NCI-H1417 treated with DMSO at 0.1 percent for 48 hours (cell line): Measurements from ENCODE around the gene HOXB3.
"Not testable (repeated sequence)": the region's sequence is repeated elsewhere in the genome, so short reads cannot be mapped to it uniquely, and the experiment has no call there.

Experiments
- DNase-seq: peaks from one replicate; lab custom pipeline; 2025; lab: John Stamatoyannopoulos, UW

HOXB3 gene

DNA sequence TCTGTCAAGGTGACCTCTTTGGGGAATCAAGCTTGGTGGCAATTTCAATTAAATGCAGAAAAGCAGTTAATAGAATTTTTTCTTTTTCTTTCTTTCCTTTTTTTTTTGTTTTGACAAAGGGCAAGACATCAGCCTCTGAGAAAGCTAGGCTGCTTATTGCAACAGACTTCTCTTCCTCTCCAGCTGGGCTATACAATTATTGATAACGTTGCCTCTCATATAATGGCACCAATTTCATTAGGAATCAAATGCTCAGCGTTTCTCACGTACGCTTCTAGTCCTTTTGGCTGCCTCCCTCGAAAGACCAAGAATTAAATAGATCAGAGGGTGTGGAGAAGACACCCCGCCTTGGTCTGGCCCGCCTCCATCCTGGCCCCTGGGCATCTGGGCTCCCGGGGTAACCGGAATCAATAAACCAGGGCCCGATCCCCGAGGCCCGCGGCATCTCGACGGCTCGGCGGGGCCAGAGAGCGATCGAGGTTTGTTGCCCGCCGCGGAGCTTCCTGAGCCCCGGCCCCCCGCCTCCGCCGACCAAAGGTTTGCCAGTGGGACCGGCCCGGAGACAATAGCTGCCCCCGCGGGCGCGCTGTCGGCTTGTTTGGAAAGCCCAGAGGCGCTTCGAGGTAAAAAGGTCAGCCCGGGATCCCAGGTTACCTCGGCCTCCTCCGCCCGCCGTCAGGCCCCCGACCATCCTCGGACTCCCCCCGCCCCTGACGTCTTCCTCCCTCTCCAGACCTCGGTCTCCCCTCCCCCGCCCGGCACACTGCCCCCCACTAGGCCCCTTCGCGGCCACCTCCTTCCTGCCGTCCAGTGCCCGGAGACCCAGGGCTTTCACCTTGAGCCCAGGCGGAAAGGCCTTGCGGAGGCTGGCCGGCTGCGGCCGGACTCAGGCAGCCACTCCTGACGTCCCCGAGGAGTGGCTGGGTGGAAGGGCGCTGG lies 63.2 kb downstream of the HOXB3 start:
- DNase-seq = no peak

DNA sequence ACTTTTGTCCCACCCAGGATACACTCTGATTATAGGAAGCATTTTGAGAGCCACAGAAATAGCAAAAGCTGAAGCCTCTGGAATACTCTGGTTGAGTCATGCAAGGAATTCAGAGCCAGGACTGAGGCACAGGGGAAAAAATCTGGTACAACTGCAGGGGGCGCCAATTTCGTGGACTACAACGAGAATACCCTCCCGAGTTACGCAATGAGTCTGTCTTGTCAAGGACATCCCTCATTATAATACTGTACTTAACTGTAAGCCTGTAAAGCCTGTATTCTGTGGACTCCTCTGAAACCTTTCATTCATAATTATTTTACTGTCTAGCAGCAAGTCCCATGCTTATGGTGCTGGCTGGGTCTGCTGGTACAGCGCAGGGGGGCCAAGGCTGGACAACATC lies 67.0 kb downstream of the HOXB3 start:
- no peak for DNase-seq

DNA sequence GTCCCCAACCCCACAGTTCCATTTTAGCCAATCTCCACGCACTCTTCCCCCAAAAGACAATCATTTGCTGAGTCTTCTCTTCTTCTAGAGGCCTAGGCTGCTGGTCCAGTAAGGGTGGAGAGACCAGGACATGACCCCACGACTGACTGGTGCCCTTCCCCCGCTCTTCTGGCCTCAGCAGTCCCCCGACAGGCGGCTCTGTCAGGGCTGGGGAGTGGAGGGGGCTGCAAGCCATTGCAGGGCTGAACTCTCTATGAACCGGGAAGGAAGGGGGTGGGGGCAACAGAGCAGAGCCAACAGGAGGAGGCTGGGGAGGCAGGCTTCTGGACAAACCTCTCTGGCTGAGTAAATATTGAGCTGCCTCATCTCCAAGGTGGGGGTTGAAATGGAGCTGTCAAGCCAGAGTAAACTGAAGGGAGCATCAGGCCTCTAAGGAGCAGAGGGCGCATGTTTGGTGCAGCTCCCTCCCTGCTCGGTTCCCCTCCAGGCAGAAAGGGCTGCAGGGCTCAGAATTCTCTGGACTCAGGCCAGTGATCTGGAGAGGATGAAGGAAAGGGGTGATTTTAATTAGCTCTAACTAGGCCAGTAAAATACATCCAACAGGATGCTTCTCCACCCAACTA lies 67.9 kb downstream of the HOXB3 start:
- DNase-seq = no peak

DNA sequence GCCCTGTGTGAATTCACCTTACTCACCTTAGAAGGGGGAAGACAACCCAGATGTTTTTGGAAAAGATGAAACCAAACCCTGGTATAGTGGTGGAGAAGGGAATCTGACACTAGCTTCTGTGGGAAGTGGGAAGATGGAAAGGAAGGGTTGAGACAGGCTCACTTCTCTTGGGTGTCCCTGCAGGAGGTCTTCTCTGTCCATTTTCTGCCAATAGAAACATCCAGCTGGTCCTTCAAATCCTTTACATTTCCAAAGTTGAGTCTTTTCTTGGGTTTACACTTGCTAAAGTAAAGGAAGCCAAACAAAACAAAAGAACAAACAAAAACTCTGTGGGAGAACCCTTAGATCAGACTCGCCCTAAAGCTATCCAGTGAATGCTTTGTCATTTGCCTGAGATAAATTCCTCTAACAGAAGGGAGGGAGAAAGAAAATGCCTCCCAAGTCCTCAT lies 69.4 kb downstream of the HOXB3 start:
- DNase-seq = no peak

DNA sequence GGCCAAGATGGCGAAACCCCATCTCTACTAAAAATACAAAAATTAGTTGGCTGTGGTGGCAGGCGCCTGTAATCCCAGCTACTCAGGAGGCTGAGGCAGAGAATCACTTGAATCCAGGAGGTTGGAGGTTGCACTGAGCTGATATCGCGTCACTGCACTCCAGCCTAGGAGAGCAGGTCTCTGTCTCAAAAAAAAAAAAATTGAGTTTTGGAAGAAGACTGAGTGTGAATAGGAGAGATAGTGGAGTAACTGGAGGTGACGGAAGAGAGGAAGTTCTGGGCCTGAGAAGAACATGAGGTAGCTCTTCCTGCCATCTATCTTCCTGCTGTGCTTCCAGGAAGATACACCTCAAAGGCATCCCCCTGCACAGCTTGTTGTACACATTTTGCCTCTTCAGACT lies 70.6 kb downstream of the HOXB3 start:
- DNase-seq = no peak

DNA sequence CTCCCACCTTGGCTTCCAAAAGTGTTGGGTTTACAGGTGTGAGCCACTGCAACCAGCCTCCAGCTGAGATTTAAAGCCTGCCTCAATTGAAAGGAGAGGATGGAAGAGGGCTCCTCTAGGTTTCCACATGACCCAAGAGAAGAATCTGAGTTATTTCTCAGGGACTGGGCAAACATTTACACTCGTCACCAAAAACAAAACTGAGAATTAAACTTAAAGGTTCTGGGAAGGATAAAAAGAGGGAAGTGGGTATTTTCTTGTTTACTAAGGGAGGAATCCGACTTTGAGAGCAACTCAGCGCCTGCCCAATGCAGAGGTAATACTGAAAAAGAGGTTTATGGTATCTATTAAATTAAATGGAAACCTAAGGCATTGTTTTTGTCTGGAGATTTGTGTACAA lies 72.6 kb downstream of the HOXB3 start:
- DNase-seq = no peak

DNA sequence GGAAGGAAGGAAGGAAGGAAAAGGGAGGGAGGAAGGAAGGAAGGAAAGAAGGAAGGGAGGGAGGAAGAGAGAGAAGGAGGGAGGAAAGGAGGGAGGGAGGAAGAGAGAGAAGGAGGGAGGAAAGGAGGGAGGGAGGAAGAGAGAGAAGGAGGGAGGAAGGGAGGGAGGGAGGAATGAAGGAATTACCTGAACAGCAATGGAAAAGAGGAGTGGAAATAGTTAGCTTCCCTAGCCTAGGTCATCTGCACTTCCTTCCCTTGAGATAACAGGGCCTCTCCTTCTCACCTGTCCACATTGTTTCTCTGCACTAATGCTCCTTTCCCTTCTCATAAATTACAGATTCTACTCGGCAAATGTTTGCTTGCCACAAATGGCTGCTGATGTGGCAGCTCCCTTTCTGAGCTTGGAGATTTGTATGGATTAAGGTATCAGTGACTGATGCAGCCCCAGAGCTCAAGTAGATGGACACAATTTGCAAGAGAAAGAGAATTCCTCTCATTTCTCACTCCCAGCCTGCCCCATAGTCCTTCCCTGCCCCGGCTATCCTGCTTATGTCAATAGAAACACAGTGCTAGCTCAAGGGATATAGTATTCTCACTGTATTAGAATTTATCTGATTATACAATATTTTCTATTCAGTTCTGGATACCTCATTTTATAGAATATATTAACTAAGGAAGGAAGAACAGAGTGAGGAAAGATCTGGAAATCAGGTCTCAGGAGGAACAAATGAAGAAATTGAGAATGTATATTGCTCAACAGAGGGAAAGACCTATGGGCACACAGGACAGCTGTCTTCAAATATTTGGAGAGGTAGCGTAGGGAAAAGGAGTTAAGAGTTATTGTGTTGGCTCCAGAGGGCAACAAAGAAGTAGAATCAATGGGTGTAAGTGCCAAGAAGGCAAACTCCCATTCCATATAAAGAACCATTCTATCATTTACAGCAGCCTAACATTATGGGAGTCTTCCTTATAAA lies 73.8 kb downstream of the HOXB3 start:
- DNase-seq = no peak

DNA sequence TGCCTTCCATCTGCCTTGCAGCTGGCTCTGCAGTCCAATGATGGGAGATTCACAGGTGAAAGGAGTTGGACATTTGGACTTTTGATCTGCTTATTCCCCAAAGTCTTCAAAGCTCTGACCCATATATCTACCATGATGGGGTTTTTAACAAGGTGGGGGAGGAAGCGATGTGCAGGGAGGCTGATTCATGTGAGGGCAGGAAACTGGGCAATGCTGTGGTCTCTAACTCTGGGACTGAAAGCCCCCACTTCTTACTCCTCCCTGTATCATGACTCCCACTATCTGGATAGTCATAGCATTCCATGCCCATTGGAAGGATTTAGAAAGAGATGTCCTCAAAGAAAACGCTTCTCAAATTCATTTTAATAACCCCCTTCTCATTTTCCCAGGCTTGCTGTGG lies 75.6 kb downstream of the HOXB3 start:
- DNase-seq = no peak

DNA sequence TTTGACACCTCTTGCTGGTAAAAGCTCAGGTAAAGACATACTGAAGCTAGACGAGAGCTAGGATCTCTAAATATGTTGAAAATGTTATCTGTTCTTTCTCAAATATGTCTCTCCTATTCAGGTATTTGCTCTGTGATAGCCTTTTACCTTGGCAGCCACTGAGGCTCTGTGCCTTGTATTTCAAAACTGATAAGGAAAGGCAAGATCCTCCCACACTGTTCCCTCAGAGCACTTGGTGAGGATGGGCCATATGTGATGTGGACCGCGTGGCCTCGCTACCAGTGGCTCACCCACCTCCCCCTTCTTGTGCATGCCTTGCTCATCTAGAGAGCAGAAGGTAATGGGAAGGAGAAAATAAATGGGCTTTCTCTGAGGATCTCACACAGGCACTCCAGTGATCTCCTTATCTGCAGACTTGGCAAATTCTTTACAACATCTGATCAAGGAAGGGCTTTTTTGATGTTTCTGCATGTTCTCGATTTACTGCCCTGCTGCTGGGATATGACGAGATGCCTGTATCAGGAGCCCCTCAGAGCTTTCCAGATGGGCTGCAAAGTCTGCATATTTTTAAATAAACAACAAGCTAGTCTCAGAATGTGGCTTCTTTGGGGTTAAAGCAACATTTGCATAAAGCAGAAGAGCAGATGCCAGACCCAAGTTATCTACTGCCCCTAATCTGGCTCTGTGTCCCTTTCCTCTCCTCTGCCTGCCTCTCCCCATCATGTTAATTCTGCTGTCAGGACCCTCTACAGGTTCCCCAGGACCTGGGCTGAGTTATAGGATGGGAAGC lies 76.2 kb downstream of the HOXB3 start:
- DNase-seq = no peak

DNA sequence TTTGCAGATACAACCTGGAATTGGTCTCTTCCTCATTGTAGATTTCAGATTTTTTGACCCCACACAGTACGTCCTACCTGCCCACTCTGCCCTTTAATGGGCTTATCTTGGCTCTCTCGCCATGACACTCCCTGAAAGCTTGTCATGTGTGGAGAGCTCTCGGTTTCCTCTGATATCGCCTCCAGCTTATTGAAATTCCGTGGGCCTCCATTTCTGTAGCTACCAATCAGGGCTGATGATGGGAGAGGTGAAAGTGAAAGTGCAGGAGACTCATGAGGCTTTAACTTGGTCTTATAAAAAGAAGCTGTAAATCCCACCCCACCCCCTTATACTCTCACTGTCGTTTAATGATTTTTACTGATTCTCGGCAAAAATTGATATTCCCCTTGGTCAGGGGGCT lies 76.9 kb downstream of the HOXB3 start:
- DNase-seq = no peak

DNA sequence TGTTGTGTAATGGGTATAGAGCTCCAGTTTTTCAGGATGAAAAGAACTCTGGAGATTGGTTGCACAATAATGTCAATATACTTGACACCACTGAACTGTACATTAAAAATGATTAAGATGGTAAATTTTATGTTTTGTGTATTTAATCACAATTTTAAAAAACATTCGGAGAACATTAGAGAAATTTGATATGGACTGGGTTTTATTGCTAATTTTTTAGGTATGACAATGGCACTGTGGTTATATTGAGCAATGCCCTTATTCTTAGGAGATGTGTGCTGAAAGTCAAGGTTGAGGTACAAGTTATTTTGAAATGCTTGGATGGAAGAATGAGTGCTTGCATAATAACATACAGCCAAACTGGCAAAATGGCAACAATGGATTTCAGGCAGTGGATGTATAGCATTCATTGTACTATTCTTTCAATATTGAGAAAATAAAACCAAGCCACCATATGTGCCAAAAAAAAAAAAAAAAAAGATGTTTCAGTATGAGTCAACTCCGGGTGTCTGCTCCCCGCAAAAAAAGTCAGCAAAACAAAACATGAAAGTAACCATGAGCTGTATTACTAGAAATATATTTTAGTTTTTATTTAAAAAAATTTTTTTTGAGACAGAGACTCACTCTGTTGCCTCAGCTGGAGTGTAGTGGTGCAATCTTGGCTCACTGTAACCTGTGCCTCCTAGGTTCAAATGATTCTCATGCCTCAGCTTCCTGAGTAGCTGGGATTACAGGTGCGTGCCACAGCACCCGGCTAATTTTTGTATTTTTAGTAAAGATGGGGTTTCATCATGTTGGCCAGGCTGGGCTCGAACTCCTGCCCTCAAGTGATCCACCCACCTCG lies 79.1 kb downstream of the HOXB3 start:
- no peak for DNase-seq

DNA sequence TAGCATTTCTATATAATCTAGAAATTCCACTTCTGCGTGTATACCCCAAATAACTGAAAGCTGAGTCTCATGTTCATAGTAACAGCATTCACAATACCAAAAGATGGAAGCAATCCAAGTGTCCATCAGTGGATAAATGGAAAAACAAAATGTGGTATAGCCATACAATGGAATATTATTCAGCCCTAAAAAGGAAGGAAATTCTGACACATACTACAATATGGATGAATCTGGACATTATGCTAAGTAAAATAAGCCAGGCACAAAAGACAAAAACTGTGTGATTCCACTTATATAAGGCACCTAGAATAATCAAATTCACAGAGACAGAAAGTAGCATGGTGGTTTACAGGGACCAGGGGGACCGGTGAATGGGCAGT lies 79.7 kb downstream of the HOXB3 start:
- no peak for DNase-seq

DNA sequence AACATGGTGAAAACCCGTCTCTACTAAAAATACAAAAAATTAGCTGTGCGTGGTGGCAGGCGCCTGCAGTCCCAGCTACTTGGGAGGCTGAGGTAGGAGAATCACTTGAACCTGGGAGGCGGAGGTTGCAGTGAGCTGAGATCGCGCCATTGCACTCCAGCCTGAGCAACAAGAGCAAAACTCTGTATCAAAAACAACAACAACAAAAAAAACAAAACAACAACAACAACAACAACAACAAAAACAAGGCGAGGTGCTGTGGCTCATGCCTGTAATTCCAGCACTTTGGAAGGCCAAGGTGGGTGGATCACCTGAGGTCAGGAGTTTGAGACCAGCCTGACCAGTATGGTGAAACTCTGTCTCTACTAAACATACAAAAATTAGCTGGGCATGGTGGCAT lies 80.3 kb downstream of the HOXB3 start:
- DNase-seq = not testable (repeated sequence)

DNA sequence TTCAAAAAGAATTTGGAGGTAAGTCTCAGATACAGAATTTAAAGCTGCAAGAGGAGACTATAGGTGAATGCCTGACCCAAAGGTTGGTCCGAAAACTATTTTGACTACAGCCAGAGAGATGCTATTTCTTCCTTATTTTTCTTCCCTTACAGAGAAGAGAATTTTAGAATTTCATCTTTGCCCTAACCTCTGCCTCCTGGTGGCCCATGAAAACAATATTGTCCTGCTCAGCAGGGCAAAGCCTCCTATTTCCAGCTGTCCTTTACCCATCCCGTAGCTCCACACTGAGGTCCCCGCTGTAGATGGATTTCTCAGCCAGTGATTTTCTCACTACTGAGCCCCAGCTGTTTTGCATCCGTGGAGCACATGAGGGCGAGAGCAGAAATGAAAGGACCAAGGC lies 83.8 kb downstream of the HOXB3 start:
- no peak for DNase-seq

DNA sequence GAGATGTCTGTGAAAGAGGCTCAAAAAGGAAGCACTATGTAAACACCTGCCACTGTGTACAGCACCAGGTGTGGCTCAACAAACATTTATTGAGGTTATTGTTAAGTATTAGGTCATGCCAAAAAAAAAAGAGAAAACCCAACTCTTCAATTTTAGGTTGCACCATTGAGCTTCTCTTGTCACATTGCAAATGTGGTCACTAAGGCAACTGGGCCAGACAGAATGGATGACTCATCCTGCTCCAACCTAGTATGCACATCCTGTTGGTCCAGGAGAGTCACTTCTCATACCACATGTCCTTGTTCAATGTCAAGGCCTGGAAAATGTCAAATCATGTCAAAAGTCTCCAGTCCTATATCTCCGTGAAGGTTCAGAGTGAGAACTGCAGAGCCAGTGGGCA lies 84.3 kb downstream of the HOXB3 start:
- peak; percentile 63 for DNase-seq

DNA sequence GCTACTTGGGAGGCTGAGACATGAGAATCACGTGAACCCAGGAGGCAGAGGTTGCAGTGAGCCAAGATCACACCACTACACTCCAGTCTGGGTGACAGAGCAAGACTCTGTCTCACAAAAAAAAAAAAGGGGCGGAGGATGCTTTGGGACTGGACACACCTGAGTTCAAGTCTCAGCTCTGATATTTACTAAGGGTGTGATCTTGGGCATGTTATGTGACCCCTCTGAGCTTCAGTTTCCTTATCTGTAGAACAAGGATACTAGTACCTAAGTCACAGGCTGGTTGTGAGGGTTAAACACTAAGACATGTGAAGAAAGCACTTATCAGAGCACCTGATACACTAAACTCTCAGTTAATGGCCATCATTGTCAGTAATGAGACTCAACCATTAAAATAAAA lies 85.1 kb downstream of the HOXB3 start:
- DNase-seq = no peak

DNA sequence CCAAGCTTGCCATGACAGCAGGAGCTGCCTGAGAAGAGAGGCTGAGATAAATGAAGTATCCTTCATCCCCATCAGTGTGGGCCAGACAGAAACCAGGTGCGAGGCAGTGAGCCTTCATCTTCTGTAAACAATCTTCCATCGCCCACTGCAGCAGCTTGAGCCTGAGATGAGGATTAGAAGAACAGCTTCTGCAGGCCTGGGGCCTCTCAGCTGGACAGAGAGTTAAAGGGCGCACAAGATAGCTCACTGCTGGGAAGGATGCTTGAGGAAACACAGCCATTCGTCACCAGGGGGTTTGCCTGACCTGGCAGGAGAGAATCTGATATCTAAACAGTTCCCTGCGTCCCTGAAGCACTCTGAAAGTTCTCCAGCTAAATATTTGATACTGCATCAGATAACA lies 86.3 kb downstream of the HOXB3 start:
- no peak for DNase-seq

DNA sequence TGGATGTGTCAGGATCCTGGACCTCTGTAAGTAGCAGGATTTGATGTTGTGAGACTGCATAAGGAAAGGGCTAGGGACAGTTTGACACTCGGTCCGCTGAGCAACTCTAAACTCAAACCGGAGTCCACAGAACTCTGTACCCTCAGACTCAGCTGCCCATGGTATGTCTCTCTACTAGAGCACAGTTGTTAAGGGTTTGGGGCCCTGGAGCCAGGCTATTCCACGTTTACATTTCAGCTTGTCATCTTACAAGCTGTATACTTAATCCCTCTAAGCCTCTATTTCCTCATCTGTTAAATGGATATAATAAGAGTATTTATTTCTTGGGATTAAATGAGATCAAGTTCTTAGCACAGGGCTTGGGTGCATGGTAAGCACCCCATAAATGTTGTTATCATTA lies 87.1 kb downstream of the HOXB3 start:
- no peak for DNase-seq

DNA sequence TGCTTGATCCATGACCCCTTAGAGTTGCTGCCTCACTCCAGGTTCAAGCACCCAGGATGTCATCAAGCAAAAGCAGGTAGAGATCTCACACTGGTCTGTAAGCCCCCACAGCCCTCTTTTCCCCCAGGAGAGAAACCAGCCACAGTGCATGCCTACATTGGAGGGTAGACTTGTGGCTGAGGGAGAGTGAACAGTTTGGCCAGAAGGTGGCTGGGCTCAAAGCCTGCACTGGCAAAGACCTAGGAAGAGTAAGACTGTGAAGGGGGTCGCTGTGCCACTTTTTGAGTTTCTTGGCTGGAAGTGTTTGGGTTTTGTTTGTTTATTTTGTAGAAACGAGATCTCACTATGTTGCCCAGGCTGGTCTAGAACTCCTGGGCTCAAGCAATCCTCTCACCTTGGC lies 87.7 kb downstream of the HOXB3 start:
- no peak for DNase-seq
